TTC549 (cell line): Measurements from ENCODE around the gene PPP1R13L.
"Not testable (repeated sequence)": the region's sequence is repeated elsewhere in the genome, so short reads cannot be mapped to it uniquely, and the experiment has no call there.

Source experiments
- FAIRE-seq: peaks from 2 replicates; lab custom pipeline; 2012; peaks lifted over from hg19 to GRCh38; lab: Jason Lieb, UNC

PPP1R13L gene

DNA sequence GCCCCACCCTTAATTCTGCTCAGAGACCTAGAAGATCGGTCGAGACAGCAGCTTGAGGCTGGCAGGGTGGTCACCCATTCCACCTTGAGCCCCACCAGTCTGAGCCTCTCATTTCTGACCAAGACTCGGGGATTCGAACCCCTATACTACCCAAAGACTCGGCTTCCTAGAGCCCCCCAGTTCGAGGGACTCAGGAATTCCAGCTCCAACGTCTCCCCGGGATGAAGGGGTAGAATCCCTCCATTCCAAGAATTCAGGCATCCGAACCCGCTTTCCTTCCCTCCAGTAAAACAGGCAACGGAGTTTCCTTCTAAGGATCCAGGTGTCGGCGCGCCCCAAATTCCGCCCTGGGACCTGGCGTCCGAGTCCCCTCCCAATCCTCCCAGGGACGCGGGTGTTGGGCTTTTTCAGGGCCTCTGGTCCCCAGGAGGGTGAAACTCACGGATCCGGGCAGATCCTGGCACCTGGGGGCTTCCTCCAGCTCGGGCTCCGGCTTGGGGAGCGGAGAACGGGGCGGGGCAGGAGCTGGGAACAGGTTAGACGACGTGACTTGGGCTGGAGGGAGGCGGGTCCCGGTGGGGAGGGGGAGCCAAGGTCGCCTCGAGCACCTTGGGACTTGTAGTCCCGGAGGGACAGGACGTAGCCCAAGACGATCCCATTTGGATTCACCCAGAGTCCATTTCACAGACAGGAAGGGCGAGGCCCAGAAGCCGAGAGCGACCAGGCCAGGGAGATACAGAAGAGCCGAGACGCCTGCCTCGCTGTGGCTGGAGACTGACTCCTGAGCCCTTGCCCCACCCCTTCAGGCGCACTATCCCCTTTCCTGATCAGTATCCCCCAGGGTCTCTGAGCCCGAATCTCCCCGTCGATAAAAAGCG is at the start of gene PPP1R13L:
TSS of gene PPP1R13L (minus strand) at position 513 of the 878 bp plus-strand sequence. CDS start 6,751 bp downstream, outside the sequence.
- no peak for FAIRE-seq

- FAIRE-seq, result no peak
These were observed 47.0 kb upstream of the PPP1R13L start for GRCh38 chr19:45451850-45452387.

DNA sequence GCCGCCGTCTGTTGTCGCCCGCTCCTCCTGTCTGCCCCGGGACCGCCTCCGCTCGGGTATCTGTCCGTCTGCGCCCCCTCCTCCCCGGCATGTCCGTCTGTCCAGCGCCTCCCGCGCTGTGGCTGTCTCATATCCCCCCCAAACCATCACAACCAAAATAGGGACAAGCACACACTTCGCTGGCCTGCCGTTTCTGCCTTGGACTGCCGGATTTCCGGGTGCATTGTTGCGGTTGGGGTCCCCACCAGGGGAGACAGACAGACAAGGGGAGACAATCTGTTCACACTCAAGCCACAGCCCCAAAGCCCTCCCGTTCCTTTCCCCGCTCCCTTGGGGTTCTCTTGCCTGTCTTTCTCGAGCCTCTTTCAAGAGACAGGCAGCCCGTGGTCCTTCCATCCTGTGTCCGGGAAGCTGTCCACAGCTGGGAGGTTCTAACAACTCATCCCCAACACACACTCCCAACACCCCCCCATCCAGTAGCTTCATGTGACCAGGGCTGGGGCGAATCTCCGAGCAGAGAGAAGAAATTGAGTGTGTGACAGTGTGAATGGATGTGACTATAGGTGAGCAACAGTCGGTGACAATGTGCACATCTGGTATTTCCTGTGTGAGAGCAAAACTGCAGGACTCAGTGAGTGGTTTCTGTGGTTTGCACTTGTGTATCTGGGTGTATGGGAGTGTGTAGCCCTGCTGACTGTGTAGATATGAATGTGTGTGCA is 46.4 kb upstream of the PPP1R13L start:
- no peak for FAIRE-seq

GRCh38 chr19:45450012-45450333 is 45.1 kb upstream of the PPP1R13L start:
- no peak for FAIRE-seq

- FAIRE-seq, result no peak
These were observed 44.0 kb upstream of the PPP1R13L start for GRCh38 chr19:45448887-45449299.

DNA sequence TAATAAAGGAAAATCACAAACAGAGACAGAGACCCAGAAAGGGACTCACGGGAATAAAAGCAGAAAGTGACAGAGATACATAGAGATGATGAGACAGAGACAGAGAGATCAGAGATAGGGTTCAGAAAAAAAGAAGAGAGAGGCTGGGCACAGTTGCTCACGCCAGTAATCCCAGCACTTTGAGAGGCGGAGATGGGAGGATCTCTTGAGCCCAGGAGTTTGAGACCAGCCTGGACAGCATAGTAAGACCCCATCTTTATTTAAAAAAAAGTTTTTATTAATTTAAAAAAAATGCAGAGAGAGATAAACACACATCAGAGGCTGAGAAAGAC is 43.5 kb upstream of the PPP1R13L start:
- FAIRE-seq, result no peak

- FAIRE-seq, result no peak
These were observed 42.1 kb upstream of the PPP1R13L start for GRCh38 chr19:45446944-45447343.

- FAIRE-seq, result no peak
These were observed 41.4 kb upstream of the PPP1R13L start for GRCh38 chr19:45446295-45446694.

DNA sequence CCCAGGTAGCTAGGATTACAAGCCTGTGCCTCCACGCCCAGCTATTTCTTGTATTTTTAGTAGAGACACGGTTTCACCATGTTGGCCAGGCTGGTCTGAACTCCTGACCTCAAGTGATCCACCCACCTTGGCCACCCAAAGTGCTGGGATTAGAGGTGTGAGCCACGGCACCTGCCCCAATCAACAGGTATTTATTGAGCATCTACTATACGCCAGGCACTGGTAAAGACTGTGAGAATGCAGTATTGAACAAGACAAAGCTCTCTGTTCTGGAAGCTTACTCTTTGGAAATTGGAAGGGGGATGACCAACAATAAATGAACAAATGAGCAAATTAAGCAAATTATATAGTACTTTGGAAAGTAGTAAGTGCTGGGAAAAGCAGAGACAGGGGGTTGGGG is 40.3 kb upstream of the PPP1R13L start:
- FAIRE-seq, result no peak

DNA sequence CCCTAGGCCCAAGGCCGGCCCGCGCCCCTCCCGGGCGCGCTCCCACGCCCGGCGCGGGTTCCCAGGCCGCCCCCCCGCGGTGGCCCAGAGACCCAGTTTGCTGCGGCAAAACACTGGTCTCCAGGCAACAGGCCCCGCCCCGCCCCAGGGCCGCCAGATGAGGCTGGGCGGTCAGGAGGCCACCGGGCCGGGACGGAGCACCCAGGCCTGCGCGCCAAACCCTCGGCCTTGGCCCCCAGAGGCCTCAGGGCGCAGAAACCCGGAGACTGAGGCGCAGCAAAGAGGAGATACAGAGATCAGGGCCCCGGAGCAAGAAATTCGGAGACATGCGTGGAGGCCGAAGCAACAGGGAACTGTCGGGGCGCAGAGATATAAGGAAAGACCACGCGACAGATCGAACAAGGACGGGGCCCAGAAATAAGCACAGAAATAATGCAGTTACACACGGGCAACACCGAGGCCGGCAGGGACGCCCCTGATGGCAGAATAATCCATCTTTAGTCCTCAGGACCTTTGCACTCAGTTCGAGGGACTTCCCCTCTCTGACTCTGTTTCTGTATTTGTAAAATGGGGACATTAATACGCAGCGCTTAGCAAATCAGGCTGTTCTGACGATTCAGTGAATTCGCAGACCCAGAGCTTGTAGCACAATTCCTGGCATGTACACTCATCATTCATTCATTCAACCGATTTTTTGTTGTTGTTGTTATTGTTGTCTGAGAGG is 39.6 kb upstream of the PPP1R13L start:
- FAIRE-seq, result no peak

DNA sequence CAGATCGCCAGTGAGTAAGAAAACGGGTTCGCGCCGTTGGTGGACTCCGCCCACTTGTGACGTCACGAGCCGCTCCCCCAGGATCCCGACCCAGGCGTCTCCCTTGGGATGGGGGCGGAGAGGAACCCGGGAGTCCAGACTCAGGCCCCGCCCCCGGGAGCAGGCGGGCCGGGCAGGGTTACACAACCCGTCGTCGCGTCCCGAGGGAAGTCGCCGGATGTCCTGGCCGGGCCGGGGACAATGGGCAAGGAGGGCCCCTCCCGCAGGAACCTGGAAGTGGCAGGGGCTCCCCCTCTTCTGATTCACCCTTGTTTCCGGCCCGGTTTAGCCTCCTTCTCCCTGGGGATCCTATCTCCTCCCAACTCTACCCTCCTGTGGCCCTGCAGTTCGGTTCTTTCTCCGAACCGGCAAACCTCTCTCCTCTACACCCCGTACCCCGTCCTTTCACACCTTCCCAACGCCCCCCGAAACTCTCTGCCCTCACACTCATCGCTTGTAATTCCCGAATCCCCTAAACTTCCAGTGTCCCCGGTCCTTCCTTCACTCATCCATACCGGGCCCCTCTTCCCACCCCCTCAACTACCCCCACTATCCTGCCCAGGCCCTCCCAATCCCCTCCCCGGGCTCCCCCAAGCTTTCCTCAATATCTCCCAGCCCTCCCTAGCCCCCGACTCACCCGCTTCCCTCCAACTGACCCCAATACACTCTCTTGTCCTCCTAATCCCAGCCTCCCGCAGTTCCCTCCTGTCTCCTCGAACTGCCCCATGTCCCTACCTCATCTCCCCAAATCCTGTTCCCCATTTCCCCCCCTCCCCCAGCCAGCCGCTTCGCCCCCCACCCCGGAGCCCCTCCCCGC is 38.8 kb upstream of the PPP1R13L start:
- FAIRE-seq, result no peak

DNA sequence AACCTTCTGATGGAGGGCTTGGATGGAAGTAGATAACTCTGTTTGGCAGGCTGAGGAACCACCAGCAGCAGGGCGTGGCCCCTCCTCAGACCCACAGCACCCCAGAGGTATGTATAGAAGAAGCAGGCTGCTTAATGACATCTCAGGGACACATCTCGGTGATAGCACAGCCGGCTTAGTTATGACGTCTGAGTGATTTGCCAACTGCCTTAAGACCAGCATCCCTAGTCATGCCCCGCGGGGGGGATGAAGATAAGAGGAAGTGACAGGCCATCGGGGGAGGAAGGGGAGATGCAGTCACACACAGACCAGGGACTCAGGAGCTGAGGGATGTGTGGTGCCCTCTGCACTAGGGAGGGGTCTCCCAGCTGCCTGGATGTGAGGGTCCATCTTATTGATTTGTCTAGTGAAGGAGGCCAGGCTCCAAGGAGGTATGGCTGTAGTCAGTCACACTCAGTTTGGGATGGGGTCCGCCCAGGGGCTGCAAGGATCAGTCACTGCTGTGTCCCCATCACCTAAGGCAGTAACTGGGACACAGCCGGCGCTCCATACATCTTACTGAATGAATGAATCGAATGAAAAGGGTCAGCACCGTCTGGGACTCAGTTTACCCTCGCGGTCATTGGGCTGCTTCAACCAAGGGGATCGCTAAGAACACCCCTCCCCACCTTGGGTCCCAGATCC is 38.1 kb upstream of the PPP1R13L start:
- FAIRE-seq, result no peak

- no peak for FAIRE-seq
These were observed 37.5 kb upstream of the PPP1R13L start for GRCh38 chr19:45442408-45442777.

DNA sequence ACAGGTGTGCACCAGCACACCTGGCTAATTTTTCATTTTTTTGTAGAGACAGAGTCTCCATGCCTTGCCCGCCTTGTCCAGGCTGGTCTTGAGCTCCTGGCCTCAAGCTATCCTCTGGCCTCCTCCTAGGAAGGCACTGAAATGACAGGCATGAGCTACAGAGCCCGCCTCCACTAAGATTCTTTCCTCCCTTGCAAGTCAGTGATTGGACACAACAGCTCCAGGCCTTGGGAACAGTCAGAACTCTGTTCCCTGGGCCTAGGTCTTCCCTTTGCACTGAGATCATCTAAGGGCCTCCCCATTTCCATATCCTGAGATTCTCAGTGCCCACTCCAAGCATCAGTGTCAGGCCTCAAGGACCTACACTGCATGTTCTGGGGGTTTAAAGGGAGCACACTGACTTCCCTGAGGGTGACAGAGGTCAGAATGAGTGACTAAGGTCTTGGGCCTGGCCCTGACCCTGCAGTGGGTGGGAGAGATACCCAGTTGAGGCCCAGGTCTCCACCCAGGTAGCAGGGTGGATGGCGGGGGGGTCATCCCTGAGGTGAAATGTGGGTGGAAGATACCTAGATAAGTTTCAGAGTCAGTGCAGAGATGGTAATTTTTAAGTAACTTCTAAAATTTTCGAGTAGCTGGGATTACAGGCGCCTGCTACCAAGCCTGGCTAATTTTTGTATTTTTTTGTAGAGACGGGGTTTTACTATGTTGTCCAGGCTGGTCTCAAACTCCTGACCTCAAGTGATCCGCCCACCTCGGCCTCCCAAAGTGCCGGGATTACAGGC is 36.2 kb upstream of the PPP1R13L start:
- FAIRE-seq, result no peak

DNA sequence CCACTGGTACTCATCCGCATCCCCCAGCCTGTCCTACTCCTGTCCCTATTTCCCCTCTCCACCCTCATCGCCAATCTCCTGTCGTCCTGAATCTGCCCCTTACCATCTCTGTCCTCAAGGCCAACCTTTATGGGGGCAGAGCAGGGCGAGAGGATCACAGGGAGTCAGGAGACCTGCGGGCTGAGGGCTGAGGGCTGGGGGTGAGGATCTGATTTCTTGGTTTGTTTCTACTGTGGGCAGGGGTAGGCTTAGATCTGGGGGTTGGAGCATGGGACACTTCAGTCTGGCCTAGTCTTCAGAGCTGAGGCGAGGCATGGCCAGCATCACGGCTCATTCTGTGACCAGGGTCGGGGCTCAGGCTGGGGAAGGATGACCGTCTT is 35.4 kb upstream of the PPP1R13L start:
- no peak for FAIRE-seq

- no peak for FAIRE-seq
These were observed 34.8 kb upstream of the PPP1R13L start for GRCh38 chr19:45439569-45440258.

DNA sequence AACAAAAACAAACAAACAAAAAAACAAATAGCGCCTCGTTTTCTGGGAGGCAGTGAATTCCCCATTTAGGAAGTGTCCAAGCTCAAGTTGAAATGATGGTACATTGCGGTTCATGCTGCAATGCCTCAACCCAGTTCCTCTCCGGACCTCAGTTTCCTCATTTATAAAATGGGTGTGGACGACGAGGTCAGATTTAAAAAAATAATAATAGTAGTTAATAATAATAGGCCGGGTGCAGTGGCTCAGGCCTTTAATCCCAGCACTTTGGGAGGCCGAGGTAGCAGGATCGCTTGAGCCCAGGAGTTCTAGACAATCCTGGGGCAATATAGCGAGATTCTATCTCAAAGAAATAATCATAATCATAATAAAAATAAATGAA is 34.3 kb upstream of the PPP1R13L start:
- no peak for FAIRE-seq

- no peak for FAIRE-seq
These were observed 32.5 kb upstream of the PPP1R13L start for GRCh38 chr19:45437328-45437727.

GRCh38 chr19:45432543-45432942 is 27.7 kb upstream of the PPP1R13L start:
- FAIRE-seq, result not testable (repeated sequence)

DNA sequence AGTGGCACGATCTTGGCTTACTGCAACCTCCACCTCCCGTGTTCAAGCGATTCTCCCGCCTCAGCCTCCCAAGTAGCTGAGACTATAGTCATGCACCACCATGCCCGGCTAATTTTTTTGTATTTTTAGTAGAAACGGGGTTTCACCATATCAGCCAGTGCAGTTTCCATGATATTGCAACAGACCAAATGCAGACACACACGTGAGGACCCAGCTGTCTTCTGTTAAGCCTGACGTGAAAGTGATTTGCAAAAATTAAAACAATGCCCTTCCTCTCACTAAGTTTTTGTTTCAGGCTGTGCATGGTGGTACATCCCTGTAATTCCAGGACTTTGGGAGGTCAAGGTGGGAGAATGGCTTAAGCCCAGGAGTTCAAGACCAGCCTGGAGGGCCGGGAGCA is 26.1 kb upstream of the PPP1R13L start:
- FAIRE-seq, result not testable (repeated sequence)
